22Rv1 (cell line): ENCODE measurements around the gene RBMS1.

Experiments used
- H3K27ac ChIP-seq: fragments of 450-650 bp; 2 replicates; pipeline ENCODE4 v1.5.1; 2017
- CTCF ChIP-seq: fragments of 450-650 bp; IDR thresholded peaks from 2 replicates; pipeline ENCODE4 v1.5.1; 2017; ENCODE audit warnings: mild to moderate bottlenecking
- ZFX ChIP-seq: fragments of 450-650 bp; IDR thresholded peaks from 2 replicates; pipeline ENCODE4 v1.6.1; 2017; ENCODE audit warnings: antibody characterized with exemption, borderline replicate concordance

The RBMS1 gene

GRCh38 chr2:160287476-160287875 is 206.1 kb downstream of the RBMS1 start:
- no peak overlapping the region for H3K27ac ChIP-seq
- no peak for TF ChIP-seq ZFX
- no peak for TF ChIP-seq CTCF

DNA sequence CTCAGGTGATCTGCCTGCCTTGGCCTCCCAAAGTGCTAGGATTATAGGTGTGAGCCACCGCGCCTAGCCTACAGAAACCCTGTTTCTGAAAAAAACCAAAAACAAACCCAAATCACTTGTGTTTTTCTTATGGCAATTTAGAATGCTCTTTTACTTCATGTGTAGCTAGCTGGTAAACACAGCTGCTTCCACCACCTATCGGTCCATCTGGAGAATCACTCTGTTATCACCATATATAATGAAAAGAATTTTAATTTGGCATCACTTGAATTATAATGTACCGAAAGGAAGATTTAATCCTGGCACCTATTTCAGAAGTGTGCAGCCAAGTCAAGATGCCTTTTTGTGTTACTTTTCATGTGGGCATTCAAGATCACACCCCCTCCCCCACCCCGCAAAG is 207.1 kb downstream of the RBMS1 start:
- no peak overlapping the region for H3K27ac ChIP-seq
- no peak for TF ChIP-seq ZFX
- no peak for TF ChIP-seq CTCF

- TF ChIP-seq ZFX (no peak), CTCF (no peak)
- H3K27ac ChIP-seq: no peak overlapping the region
These were observed 209.9 kb downstream of the RBMS1 start for GRCh38 chr2:160283675-160284074.

- H3K27ac ChIP-seq: no peak overlapping the region
These were observed 211.5 kb downstream of the RBMS1 start for GRCh38 chr2:160282063-160282580.

GRCh38 chr2:160281213-160281612 is 212.4 kb downstream of the RBMS1 start:
- no peak overlapping the region for H3K27ac ChIP-seq
- no peak for TF ChIP-seq CTCF
- no peak for TF ChIP-seq ZFX

More at GRCh38 chr2:160282063-160282580, 211.5 kb downstream of the RBMS1 start:
- TF ChIP-seq CTCF (no peak), ZFX (no peak)

DNA sequence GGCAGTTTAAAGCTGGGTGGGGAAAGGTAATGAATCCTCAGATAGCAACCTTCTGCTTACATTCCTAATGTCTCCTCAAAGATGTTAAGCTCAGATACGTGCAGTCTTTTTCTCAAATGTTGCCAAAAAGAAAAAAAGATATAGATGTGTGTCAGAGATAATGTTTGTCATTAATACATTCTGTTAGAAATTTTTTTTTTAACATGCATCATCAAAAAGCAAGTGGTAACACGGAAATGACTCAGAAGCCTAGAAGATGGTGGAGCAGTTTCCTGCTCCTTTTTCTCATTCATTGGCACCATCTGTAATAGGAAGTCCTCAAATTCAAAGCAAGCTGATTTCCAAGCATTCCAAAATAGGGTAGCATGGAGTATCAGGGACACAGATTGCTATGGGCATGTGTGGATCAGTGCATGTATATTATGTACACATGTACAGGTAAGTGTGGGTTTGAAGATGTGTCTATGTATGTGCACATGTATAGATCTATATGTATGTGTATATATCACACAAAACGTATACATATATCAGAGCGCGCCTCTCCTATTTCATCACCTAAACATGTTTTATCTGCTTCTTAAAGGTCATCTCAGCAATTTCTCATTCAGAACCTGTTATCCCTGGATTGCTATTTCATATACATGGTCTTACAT is 213.7 kb downstream of the RBMS1 start:
- H3K27ac ChIP-seq: no peak overlapping the region
- TF ChIP-seq CTCF (no peak), ZFX (no peak)

- no peak overlapping the region for H3K27ac ChIP-seq
- TF ChIP-seq ZFX (no peak), CTCF (0 out of 2 replicates have a peak, but pooled peaks have one; percentile 3)
These were observed 214.8 kb downstream of the RBMS1 start for GRCh38 chr2:160278879-160279177.
